ENCODE measurements around the gene IQGAP3. TPM values are rescaled to one million over a fixed set of nuclear protein-coding genes. Genes with fewer than 3 reads are reported as not detected.

Gene IQGAP3
- polyA plus RNA-seq, 1 donor from 2014 or later: not detected

- no peaks in the 10 kb centered on the region for H3K27me3 ChIP-seq (ENCODE audit: insufficient read depth, low read depth, low read length)
- no peak overlapping the region for H3K4me2 ChIP-seq (ENCODE audit: low read length)
- TF ChIP-seq REST (IDR thresholded peaks at IDR 0.05; ENCODE audit: borderline replicate concordance) (no peak), EP300 (conservative IDR thresholded peaks at IDR 0.05; ENCODE audit: poor library complexity, severe bottlenecking) (no peak)
- no peaks in the 10 kb centered on the region for H4K20me1 ChIP-seq (ENCODE audit: insufficient read depth)
- H3K36me3 ChIP-seq (ENCODE audit: insufficient read depth, low read length): no peaks in the 10 kb centered on the region
- H3K4me3 ChIP-seq (ENCODE audit: low read length): no peak overlapping the region
- no peak overlapping the region for H3K9ac ChIP-seq (ENCODE audit: low read length)
- no peaks in the 10 kb centered on the region for H3K9me2 ChIP-seq (ENCODE audit: insufficient read depth, low read length)
- H3K27ac ChIP-seq (ENCODE audit: low read length): no peak overlapping the region
- no peaks in the 10 kb centered on the region for H3K79me2 ChIP-seq (replicated peaks; ENCODE audit: insufficient read depth, low read length)
- H2AFZ ChIP-seq (ENCODE audit: low read depth, low read length): no peak overlapping the region
- H3F3A ChIP-seq (ENCODE audit: insufficient read depth, low read length, poor library complexity, severe bottlenecking): no peaks in the 10 kb centered on the region
- no peaks in the 10 kb centered on the region for H3K9me3 ChIP-seq (ENCODE audit: low read length)
Observed at GRCh38 chr1:156586323-156586722, 14.0 kb upstream of the IQGAP3 start.

GRCh38 chr1:156584813-156585212 lies 12.4 kb upstream of the IQGAP3 start:
- Histone ChIP-seq H3K9ac (ENCODE audit: low read length) (no peak overlapping the region), H3K9me2 (ENCODE audit: insufficient read depth, low read length) (no peaks in the 10 kb centered on the region), H4K20me1 (ENCODE audit: insufficient read depth) (no peaks in the 10 kb centered on the region), H3K9me3 (ENCODE audit: low read length) (no peaks in the 10 kb centered on the region), H3F3A (ENCODE audit: insufficient read depth, low read length, poor library complexity, severe bottlenecking) (no peaks in the 10 kb centered on the region), H3K36me3 (ENCODE audit: insufficient read depth, low read length) (no peaks in the 10 kb centered on the region), H3K27me3 (ENCODE audit: insufficient read depth, low read depth, low read length) (no peaks in the 10 kb centered on the region), H3K27ac (ENCODE audit: low read length) (no peak overlapping the region), H3K4me2 (ENCODE audit: low read length) (no peak overlapping the region), H3K79me2 (replicated peaks; ENCODE audit: insufficient read depth, low read length) (no peaks in the 10 kb centered on the region), H2AFZ (ENCODE audit: low read depth, low read length) (no peak overlapping the region), H3K4me3 (ENCODE audit: low read length) (no peak overlapping the region)
- no peak for TF ChIP-seq EZH2 (IDR thresholded peaks at IDR 0.05; ENCODE audit: borderline replicate concordance, insufficient read depth, low read length, poor library complexity, severe bottlenecking)
- TF ChIP-seq POLR2AphosphoS5 (IDR thresholded peaks at IDR 0.05): no peak
- TF ChIP-seq EP300 (conservative IDR thresholded peaks at IDR 0.05; ENCODE audit: poor library complexity, severe bottlenecking): no peak
- no peak for TF ChIP-seq REST (IDR thresholded peaks at IDR 0.05; ENCODE audit: borderline replicate concordance)
- no peak for TF ChIP-seq MXI1 (conservative IDR thresholded peaks at IDR 0.05; ENCODE audit: poor library complexity, severe bottlenecking)
- no peak for TF ChIP-seq TAF1 (IDR thresholded peaks at IDR 0.05; ENCODE audit: low read depth)
- TF ChIP-seq RAD21 (conservative IDR thresholded peaks at IDR 0.05): no peak
- TF ChIP-seq SMC3 (conservative IDR thresholded peaks at IDR 0.05; ENCODE audit: poor library complexity): no peak
- no peak for TF ChIP-seq CTCF (IDR thresholded peaks at IDR 0.05; ENCODE audit: poor library complexity, severe bottlenecking)
